ENCODE measurements around the gene CHKB. TPM values are rescaled to one million over a fixed set of nuclear protein-coding genes. Genes with fewer than 3 reads are reported as not detected.
"Not testable (repeated sequence)": the region's sequence is repeated elsewhere in the genome, so short reads cannot be mapped to it uniquely, and the experiment has no call there.

The CHKB gene
- total and polyA plus RNA-seq, 11 donors = 16.7 to 77.1 (median 35.6) TPM

- Histone ChIP-seq H3K9me3 (no peaks in the 10 kb centered on the region), H3K4me3 (no peak overlapping the region), H3K27ac (no peak overlapping the region), H3K27me3 (peaks cover 0 to 32% (median 15%) of the 10 kb centered on the region in 9 donors), H3K36me3 (no peaks in the 10 kb centered on the region), H3K4me1 (peaks cover 0 to 6% (median 0%) of the 10 kb centered on the region in 12 donors)
- DNase-seq (no peak), ATAC-seq (no peak)
- 81 to 90% (median 86%) methylated on average over 6 to 12 of the region's 12 CpGs for WGBS, 4 donors
- no peak for TF ChIP-seq POLR2A (IDR thresholded peaks at IDR 0.05)
- no peak for TF ChIP-seq CTCF (IDR thresholded peaks at IDR 0.05)
- intact Hi-C loops (cut with DNase I) = no loop called here
These were observed 26.9 kb upstream of the CHKB start for GRCh38 chr22:50609599-50609998.

GRCh38 chr22:50608996-50609395, 26.3 kb upstream of the CHKB start:
- intact Hi-C loops (cut with DNase I) = no loop called here
- Histone ChIP-seq H3K4me1 (peaks cover 0 to 6% (median 0%) of the 10 kb centered on the region in 12 donors), H3K4me3 (no peak overlapping the region), H3K36me3 (no peaks in the 10 kb centered on the region), H3K9me3 (no peaks in the 10 kb centered on the region), H3K27me3 (peaks cover 1 to 36% (median 19%) of the 10 kb centered on the region in 9 donors), H3K27ac (no peak overlapping the region)
- TF ChIP-seq POLR2A (IDR thresholded peaks at IDR 0.05) = no peak
- TF ChIP-seq CTCF (IDR thresholded peaks at IDR 0.05) = no peak
- WGBS, 4 donors = 87 to 92% (median 91%) methylated on average over 10 of the region's 10 CpGs
- ATAC-seq (no peak), DNase-seq (no peak)

- ATAC-seq; H3K9me3 ChIP-seq; intact Hi-C loops (cut with DNase I); H3K4me3 ChIP-seq; H3K36me3 ChIP-seq; H3K27ac ChIP-seq; DNase-seq; H3K4me1 ChIP-seq: not testable (repeated sequence)
- peaks cover 9 to 43% (median 26%) of the 10 kb centered on the region in 9 donors for H3K27me3 ChIP-seq
- WGBS, 4 donors = 80 to 87% (median 85%) methylated on average over 38 to 39 of the region's 39 CpGs
These were observed 25.6 kb upstream of the CHKB start for GRCh38 chr22:50608058-50608840.

- Histone ChIP-seq H3K27ac (no peak overlapping the region), H3K9me3 (no peaks in the 10 kb centered on the region), H3K27me3 (peaks cover 13 to 49% (median 32%) of the 10 kb centered on the region in 9 donors), H3K36me3 (no peaks in the 10 kb centered on the region), H3K4me1 (peaks cover 0 to 9% (median 0%) of the 10 kb centered on the region in 12 donors), H3K4me3 (no peak overlapping the region)
- ATAC-seq (no peak), DNase-seq (no peak)
- 66 to 80% (median 73%) methylated on average over 6 of the region's 6 CpGs for WGBS, 4 donors
- intact Hi-C loops (cut with DNase I) = no loop called here
- no peak for TF ChIP-seq CTCF (IDR thresholded peaks at IDR 0.05)
These were observed 25.0 kb upstream of the CHKB start for GRCh38 chr22:50607659-50608020.
